Head of caudate nucleus (tissue), 42 donors: Measurements from ENCODE around the gene AMBRA1.

Experiments
- DNase-seq, 42 donors: peaks; one replicate each; pipeline versions ENCODE4 v3.0.0 to v3.0.0-alpha.2; 2020 to 2021; ENCODE audit warnings: mixed read lengths in 7 of 42
- intact Hi-C: fragments of 100-400 bp; cut with DNase I; formaldehyde crosslinking; loops from one replicate; pipeline ENCODE4 v1.15.0; 2022

The AMBRA1 gene

DNA sequence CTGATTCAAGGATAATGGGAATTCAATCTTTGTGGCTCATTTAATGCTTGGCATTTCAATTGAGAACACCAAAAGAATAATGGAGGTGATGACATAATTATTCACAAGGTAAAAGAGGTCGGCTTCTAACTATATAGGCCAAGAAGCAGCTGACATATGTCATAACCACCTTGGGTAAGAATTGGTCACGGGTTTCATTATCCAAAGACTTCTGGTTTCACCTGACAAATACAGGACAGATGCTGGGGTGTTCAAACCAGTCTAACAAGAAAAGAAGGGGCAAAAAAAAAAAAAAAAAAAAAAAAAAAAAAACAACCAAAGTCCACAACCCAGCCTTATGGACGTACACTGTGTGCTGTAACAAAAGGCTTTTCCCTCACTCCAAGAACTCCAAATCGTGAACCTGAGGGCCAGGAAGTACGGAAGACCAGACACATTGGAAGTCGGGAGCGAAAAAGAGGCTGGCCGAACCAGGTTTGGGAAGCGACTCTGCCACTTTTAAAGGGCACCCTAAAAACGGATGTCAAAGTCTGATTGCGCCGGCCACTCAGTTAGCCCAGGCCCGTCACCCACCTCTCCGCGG, 22.8 kb upstream of the AMBRA1 start:
- intact Hi-C loops, result loop anchor here (5.0 kb wide), 1 partner anchor 86 kb away; the partner anchor contains the start of genes ARHGAP1 and ZNF408
- no peak for DNase-seq

- DNase-seq, result no peak
- intact Hi-C loops, result loop anchor here (5.0 kb wide), 1 partner anchor 87 kb away; the partner anchor contains the start of genes ARHGAP1 and ZNF408
Observed at GRCh38 chr11:46615756-46616155, 21.9 kb upstream of the AMBRA1 start.

DNA sequence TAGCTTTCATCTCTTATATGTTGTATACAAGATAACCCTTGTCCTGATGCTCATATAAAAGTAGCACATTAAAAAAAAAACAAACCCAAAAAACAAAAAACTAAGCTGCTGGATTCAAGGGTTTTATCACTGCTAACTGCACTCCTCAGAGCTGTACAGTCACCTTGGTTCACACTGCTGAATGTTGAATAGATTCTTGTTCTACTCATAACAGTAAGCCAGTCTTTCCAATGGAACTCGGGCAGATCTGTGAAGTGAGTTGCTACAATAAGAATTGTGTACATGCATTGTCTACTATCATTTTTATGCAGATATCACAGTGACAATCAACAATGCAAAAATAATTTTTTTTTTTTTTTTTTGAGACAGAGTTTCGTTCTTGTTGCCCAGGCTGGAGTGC, 18.5 kb upstream of the AMBRA1 start:
- intact Hi-C loops, result no loop called here
- DNase-seq, result peak in 7 of 42 donors; percentile 14 to 57 (median 28)

GRCh38 chr11:46611526-46612304, 17.9 kb upstream of the AMBRA1 start:
- intact Hi-C loops, result no loop called here
- no peak for DNase-seq

- no peak for DNase-seq
- intact Hi-C loops, result no loop called here
Observed at GRCh38 chr11:46609386-46609785, 15.6 kb upstream of the AMBRA1 start.

DNA sequence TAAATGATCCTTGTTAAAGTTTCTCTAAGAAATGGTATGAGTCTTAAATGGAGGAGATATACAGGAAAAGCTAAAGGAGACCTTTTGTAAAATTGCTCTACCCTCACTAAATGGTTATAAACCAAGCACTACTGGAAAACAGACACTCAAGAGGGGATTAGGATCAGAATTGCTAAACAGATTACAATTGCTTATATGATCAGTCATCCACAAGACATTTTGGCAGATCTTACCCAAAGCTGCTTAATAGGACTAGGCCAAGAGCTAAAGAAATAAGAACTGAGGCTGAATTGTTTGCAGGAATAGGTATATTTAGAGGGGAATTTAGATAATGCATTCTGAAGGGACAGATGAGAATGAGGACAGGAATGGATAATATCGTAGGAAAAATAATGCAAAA, 13.7 kb upstream of the AMBRA1 start:
- intact Hi-C loops, result no loop called here
- no peak for DNase-seq

DNA sequence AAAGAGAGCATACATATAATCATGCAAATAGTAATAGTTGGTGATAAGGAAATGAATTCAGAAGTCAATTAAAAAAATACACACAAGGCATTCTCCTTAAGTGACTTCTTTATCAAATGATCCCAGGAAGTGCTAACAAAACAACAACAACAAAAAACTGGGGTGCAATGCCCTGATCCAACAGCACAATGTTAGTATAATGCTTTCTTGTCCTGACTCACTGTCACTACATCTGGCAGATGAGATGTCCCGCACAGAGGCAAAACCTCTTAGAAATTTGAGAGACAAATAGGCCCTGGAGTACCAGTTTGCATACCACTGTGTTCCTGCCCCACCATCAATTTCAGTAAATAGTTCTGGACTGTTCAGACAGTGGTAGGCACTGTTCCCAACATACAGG, 11.0 kb upstream of the AMBRA1 start:
- intact Hi-C loops, result no loop called here
- peak in 2 of 42 donors; percentile 26 to 31 for DNase-seq

DNA sequence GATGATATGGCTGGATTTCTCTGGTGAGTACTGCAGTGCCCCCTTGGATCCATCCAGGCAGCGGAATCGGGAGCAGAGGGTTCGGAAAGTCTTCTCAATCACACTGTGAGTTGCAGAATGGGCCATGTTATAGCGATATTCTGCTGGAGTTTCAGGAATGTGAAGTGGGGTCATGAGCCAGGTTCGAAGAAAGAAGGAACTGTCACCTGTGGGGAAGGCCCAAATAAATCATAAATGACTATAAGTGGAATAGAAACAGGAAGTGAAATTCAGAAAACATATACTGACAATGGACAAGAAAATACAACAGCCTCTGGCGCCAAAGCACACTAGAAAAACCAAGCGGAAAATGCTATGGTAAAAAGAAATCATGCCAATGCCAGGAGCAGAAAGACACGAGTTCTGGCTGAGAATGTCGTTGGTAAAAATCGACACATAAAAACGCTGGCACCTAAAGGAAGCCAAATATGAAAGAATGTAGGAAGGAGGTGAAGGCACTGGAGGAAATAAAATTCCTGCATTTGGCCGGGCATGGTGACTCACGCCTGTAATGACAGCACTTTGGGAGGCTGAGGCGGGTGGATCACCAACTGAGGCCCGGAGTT, 10.0 kb upstream of the AMBRA1 start:
- intact Hi-C loops, result no loop called here
- DNase-seq, result no peak

- DNase-seq, result peak in 2 of 42 donors; percentile 11 to 46
Observed at GRCh38 chr11:46601129-46601528, 7.3 kb upstream of the AMBRA1 start.

GRCh38 chr11:46600194-46600960, 6.6 kb upstream of the AMBRA1 start:
- DNase-seq, result no peak
- intact Hi-C loops, result no loop called here

More at GRCh38 chr11:46601129-46601528, 7.3 kb upstream of the AMBRA1 start:
- intact Hi-C loops, result no loop called here

DNA sequence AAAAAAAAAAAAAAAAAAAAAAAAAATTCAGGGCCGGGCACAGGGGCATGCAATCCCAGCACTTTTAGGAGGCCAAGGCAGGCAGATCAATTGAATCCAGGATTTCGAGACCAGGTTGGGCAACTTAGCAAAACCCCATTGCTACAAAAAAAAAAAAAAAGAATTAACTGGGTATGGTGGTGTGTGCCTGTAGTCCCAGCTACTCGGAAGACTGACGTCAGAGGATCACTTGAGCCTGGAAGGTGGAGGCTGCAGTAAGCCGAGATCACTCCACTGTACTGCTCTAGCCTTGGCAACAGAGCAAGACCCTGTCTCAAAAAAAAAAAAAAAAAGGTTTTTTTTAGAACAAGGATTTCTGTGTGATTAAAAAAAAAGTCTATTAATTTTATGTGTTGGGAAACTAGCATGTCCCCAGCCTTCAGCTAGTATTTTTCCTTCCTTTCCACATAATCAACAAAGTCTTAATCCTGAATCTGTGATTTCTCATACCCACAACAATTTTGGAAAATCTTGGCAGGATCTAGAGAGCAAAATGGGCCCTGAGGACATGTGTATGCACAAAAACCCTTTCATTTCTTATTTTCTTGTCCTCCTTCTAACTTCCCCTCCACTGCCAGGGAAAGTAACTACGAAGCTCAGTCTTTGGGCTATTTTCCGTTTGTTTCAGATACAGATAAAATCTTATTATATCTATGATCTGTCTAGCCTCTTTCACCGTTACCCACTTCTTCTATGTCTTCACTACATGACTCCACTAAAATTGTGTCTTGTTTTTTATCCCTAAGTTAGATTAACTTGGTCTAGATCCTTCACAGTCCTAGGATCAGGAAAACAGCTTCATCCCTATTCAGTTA, 5.7 kb upstream of the AMBRA1 start:
- DNase-seq, result peak in 2 of 42 donors; percentile 7 to 37
- intact Hi-C loops, result loop anchor here (2.0 kb wide), 1 partner anchor 55 kb away; no protein-coding TSS in a partner anchor

DNA sequence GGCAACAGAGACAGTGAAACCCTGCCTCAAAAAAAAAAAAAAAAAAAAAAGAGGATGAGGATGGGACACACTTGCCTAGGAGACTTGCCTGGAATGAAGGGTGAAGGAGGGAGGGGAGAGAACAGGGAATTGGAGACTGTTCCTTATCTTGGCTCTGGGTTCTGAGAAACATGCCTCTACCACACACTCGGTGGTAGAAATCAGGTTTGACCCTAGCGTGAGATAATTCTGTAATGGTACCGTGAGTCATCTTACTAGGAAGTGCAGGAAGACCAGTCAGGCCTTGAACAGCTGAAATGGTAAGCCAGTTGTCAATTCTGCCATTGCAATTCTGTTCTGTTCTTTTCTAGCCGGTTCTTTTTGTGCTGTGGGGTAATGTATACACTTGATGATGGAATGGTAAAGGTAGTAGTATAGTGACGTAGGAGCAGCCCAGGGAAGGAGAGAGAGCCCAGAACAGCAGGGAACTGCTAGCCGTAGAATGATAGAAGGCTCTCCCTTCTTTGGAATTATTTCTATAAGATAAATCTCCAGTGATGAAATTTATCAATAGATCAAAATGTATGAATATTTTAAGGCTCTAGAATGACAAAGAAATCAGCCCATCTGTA, 3.9 kb upstream of the AMBRA1 start:
- DNase-seq, result no peak
- intact Hi-C loops, result loop anchor here (2.0 kb wide), 1 partner anchor 53 kb away; no protein-coding TSS in a partner anchor

GRCh38 chr11:46597155-46597554, 3.3 kb upstream of the AMBRA1 start:
- intact Hi-C loops, result no loop called here
- peak in 1 of 42 donors; percentile 3 for DNase-seq

- intact Hi-C loops, result no loop called here
Observed at GRCh38 chr11:46594785-46595184, 962 bp upstream of the AMBRA1 start.

GRCh38 chr11:46594374-46594700, 514 bp upstream of the AMBRA1 start:
- intact Hi-C loops, result no loop called here

More at GRCh38 chr11:46594785-46595184, 962 bp upstream of the AMBRA1 start:
- peak in 1 of 42 donors; percentile 11 for DNase-seq

DNA sequence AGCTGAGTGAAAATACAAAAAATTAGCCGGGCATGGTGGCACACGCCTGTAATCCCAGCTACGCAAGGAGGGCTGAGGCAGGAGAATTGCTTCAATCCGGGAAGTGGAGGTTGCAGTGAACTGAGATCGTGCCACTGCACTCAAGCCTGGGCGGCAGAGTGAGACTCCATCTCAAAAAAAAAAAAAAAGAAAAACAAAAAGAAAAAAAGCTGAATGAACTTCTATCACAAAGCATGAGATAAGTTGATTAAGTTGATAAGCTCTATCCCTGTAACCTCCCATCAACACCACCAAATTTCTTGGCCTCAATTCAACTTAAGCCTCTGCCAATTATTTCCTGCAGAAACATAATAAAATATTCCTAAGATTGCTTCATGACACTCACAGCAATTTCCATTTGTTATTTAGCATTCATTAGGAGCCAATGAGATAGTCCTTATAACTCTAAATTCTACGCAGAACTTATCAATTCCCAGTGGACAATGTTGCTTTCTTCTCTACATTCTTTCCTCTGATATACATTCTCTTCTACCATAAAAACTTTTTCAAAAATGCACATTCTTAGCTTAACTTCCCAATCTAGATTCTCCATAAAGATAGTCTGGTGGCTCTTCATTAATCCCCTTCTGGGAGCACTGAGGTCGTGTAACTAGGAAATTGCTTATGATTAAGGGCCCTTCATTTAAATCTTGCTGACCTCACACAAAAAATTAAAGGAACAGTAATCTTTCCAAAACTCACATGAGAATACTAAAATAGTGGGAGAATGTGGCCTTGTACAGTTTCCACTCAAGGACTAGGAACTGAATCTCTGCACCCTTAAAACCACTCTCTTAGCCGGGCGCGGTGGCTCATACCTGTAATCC, 2.9 kb downstream of the AMBRA1 start:
- intact Hi-C loops, result no loop called here
- peak in 2 of 42 donors; percentile 14 to 19 for DNase-seq

More at GRCh38 chr11:46594374-46594700, 514 bp upstream of the AMBRA1 start:
- DNase-seq, result no peak

GRCh38 chr11:46588915-46589314, 4.9 kb downstream of the AMBRA1 start:
- intact Hi-C loops, result no loop called here
- no peak for DNase-seq
